Measurements from ENCODE around the gene RNF115. TPM values are rescaled to one million over a fixed set of nuclear protein-coding genes. Genes with fewer than 3 reads are reported as not detected.
"Not testable (repeated sequence)": the region's sequence is repeated elsewhere in the genome, so short reads cannot be mapped to it uniquely, and the experiment has no call there.

The RNF115 gene
- total and polyA plus RNA-seq, 4 donors: 3.2 to 10.0 (median 7.6) TPM

- 97% methylated on average over 2 of the region's 2 CpGs for whole genome bisulfite sequencing
- peaks cover 13 to 40% (median 37%) of the 10 kb centered on the region in 4 donors for H3K36me3 ChIP-seq (ENCODE audit: control insufficient read depth in 4 of 4, insufficient read depth in 3 of 4, low read depth in 1 of 4, low read length in 3 of 4)
- no peak overlapping the region for H3K9ac ChIP-seq (ENCODE audit: low read depth in 1 of 2, low read length in 2 of 2)
- H3K4me1 ChIP-seq (ENCODE audit: control insufficient read depth in 4 of 4, insufficient read depth in 4 of 4, low read length in 3 of 4): peaks cover 4 to 12% (median 7%) of the 10 kb centered on the region in 4 donors
- TF ChIP-seq, protein P1, sequence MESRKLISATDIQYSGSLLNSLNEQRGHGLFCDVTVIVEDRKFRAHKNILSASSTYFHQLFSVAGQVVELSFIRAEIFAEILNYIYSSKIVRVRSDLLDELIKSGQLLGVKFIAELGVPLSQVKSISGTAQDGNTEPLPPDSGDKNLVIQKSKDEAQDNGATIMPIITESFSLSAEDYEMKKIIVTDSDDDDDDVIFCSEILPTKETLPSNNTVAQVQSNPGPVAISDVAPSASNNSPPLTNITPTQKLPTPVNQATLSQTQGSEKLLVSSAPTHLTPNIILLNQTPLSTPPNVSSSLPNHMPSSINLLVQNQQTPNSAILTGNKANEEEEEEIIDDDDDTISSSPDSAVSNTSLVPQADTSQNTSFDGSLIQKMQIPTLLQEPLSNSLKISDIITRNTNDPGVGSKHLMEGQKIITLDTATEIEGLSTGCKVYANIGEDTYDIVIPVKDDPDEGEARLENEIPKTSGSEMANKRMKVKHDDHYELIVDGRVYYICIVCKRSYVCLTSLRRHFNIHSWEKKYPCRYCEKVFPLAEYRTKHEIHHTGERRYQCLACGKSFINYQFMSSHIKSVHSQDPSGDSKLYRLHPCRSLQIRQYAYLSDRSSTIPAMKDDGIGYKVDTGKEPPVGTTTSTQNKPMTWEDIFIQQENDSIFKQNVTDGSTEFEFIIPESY (IDR thresholded peaks at IDR 0.05): no peak
- no peak for TF ChIP-seq EGR1 (IDR thresholded peaks at IDR 0.05; ENCODE audit: low read depth in 2 of 2)
- TF ChIP-seq CTCF (IDR thresholded peaks at IDR 0.05; ENCODE audit: low read depth, low read length, missing input control): no peak
- no peak for TF ChIP-seq FOXA1 (IDR thresholded peaks at IDR 0.05)
- no peak for TF ChIP-seq RXRA (IDR thresholded peaks at IDR 0.05)
- DNase-seq (ENCODE audit: low spot score): no peak
- H3K27me3 ChIP-seq (ENCODE audit: control insufficient read depth in 4 of 4, insufficient read depth in 4 of 4, low read length in 3 of 4): no peaks in the 10 kb centered on the region
- H3K9me3 ChIP-seq (ENCODE audit: control insufficient read depth in 4 of 4, low read length in 3 of 4): no peaks in the 10 kb centered on the region
- no peak overlapping the region for H3K27ac ChIP-seq (ENCODE audit: low read depth in 1 of 2, low read length in 2 of 2)
- H3K4me3 ChIP-seq (ENCODE audit: low read depth in 1 of 3, low read length in 3 of 3): no peak overlapping the region
These were observed 2.1 kb upstream of the RNF115 start for GRCh38 chr1:145826030-145826429.

- Histone ChIP-seq H3K36me3 (ENCODE audit: control insufficient read depth in 4 of 4, insufficient read depth in 3 of 4, low read depth in 1 of 4, low read length in 3 of 4) (peaks cover 13 to 31% (median 28%) of the 10 kb centered on the region in 4 donors), H3K4me3 (ENCODE audit: low read depth in 1 of 3, low read length in 3 of 3) (peak overlapping the region; percentile 74 to 98 (median 93)), H3K9me3 (ENCODE audit: control insufficient read depth in 4 of 4, low read length in 3 of 4) (no peaks in the 10 kb centered on the region), H3K27me3 (ENCODE audit: control insufficient read depth in 4 of 4, insufficient read depth in 4 of 4, low read length in 3 of 4) (no peaks in the 10 kb centered on the region), H3K27ac (ENCODE audit: low read depth in 1 of 2, low read length in 2 of 2) (peak overlapping the region; percentile 85 to 94), H3K9ac (ENCODE audit: low read depth in 1 of 2, low read length in 2 of 2) (peak overlapping the region; percentile 88 to 99), H3K4me1 (ENCODE audit: control insufficient read depth in 4 of 4, insufficient read depth in 4 of 4, low read length in 3 of 4) (peaks cover 4 to 12% (median 7%) of the 10 kb centered on the region in 4 donors)
- WGBS: 2% methylated on average over 7 of the region's 7 CpGs
- TF ChIP-seq TAF1 (conservative IDR thresholded peaks at IDR 0.05): no peak
- no peak for TF ChIP-seq SP1 (IDR thresholded peaks at IDR 0.05)
- no peak for TF ChIP-seq EGR1 (IDR thresholded peaks at IDR 0.05; ENCODE audit: low read depth in 2 of 2)
- TF ChIP-seq GABPA (IDR thresholded peaks at IDR 0.05 in 1 of 2, conservative IDR thresholded peaks at IDR 0.05 in 1 of 2): no peak
- no peak for TF ChIP-seq MAX (IDR thresholded peaks at IDR 0.05)
- DNase-seq (ENCODE audit: low spot score): no peak
These were observed 576 bp upstream of the RNF115 start for GRCh38 chr1:145824499-145824842.

DNA sequence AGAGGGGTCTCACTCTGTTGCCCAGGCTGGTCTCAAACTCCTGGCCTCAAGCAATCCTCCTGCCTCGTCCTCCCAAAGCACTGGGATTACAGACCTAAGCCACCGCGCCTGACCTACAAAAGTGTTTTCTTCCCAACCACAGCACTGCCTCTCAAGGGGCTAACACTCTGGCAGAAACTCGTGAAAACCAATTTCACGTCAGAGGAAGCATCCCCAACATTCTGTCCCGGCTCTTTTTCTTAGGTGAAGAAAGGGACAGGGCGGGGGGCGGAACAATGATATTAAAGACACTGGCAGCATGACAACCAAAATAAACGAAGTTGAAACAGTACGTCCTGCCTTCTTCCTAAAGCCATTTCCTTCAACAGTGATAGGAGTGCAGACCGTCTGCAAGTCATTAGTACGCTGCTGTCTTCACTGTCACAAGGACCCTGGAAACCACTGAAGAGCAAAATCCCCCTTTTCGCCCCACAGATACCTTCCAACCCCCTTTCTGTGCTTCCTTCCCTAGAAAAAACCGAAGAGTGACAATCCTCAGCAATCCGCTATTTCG, 1.0 kb downstream of the RNF115 start:
- WGBS: 12% methylated on average over 4 of the region's 16 CpGs
- peaks cover 4 to 12% (median 7%) of the 10 kb centered on the region in 4 donors for H3K4me1 ChIP-seq (ENCODE audit: control insufficient read depth in 4 of 4, insufficient read depth in 4 of 4, low read length in 3 of 4)
- H3K27ac ChIP-seq (ENCODE audit: low read depth in 1 of 2, low read length in 2 of 2); H3K27me3 ChIP-seq (ENCODE audit: control insufficient read depth in 4 of 4, insufficient read depth in 4 of 4, low read length in 3 of 4); DNase-seq (ENCODE audit: low spot score); H3K4me3 ChIP-seq (ENCODE audit: low read depth in 1 of 3, low read length in 3 of 3); H3K9me3 ChIP-seq (ENCODE audit: control insufficient read depth in 4 of 4, low read length in 3 of 4); H3K9ac ChIP-seq (ENCODE audit: low read depth in 1 of 2, low read length in 2 of 2): not testable (repeated sequence)
- peaks cover 12 to 15% (median 12%) of the 10 kb centered on the region in 4 donors for H3K36me3 ChIP-seq (ENCODE audit: control insufficient read depth in 4 of 4, insufficient read depth in 3 of 4, low read depth in 1 of 4, low read length in 3 of 4)

GRCh38 chr1:145818095-145818494, 5.8 kb downstream of the RNF115 start:
- H3K9ac ChIP-seq (ENCODE audit: low read depth in 1 of 2, low read length in 2 of 2); H3K9me3 ChIP-seq (ENCODE audit: control insufficient read depth in 4 of 4, low read length in 3 of 4); H3K4me3 ChIP-seq (ENCODE audit: low read depth in 1 of 3, low read length in 3 of 3); DNase-seq (ENCODE audit: low spot score); H3K27ac ChIP-seq (ENCODE audit: low read depth in 1 of 2, low read length in 2 of 2); H3K27me3 ChIP-seq (ENCODE audit: control insufficient read depth in 4 of 4, insufficient read depth in 4 of 4, low read length in 3 of 4); H3K4me1 ChIP-seq (ENCODE audit: control insufficient read depth in 4 of 4, insufficient read depth in 4 of 4, low read length in 3 of 4); H3K36me3 ChIP-seq (ENCODE audit: control insufficient read depth in 4 of 4, insufficient read depth in 3 of 4, low read depth in 1 of 4, low read length in 3 of 4): not testable (repeated sequence)
- 74% methylated on average over 4 of the region's 6 CpGs for WGBS

GRCh38 chr1:145812977-145813810, 10.7 kb downstream of the RNF115 start:
- not testable (repeated sequence) for H3K36me3 ChIP-seq (ENCODE audit: control insufficient read depth in 4 of 4, insufficient read depth in 3 of 4, low read depth in 1 of 4, low read length in 3 of 4); H3K9ac ChIP-seq (ENCODE audit: low read depth in 1 of 2, low read length in 2 of 2); H3K4me1 ChIP-seq (ENCODE audit: control insufficient read depth in 4 of 4, insufficient read depth in 4 of 4, low read length in 3 of 4); H3K9me3 ChIP-seq (ENCODE audit: control insufficient read depth in 4 of 4, low read length in 3 of 4); H3K27me3 ChIP-seq (ENCODE audit: control insufficient read depth in 4 of 4, insufficient read depth in 4 of 4, low read length in 3 of 4); DNase-seq (ENCODE audit: low spot score); H3K4me3 ChIP-seq (ENCODE audit: low read depth in 1 of 3, low read length in 3 of 3); H3K27ac ChIP-seq (ENCODE audit: low read depth in 1 of 2, low read length in 2 of 2)
- 90% methylated on average over 5 of the region's 6 CpGs for WGBS
